Activated naive CD4-positive, alpha-beta T cell treated with anti-CD3 and anti-CD28 coated beads for 36 hours (primary cell): ENCODE measurements around the gene CNOT1. TPM values are rescaled to one million over a fixed set of nuclear protein-coding genes. Genes with fewer than 3 reads are reported as not detected.

Experiments
- CTCF ChIA-PET: fragments of 350-600 bp; sonication (Branson Sonifier 250); formaldehyde crosslinking; loops from one replicate; lab custom pipeline; 2021; ENCODE audit warnings: antibody characterized with exemption; lab: Charles Lee
- DNase-seq: peaks from one replicate; pipeline ENCODE4 v3.0.0-alpha.2; 2020
- H3K27ac Mint-ChIP-seq: one replicate; pipeline ENCODE4 v1.8.0; 2021; ENCODE audit warnings: mild to moderate bottlenecking, mixed read lengths
- H3K27me3 Mint-ChIP-seq: one replicate; pipeline ENCODE4 v1.8.0; 2021; ENCODE audit warnings: low read depth, mixed read lengths
- H3K36me3 Mint-ChIP-seq: one replicate; pipeline ENCODE4 v1.8.0; 2021; ENCODE audit warnings: low read depth, mixed read lengths
- H3K4me1 Mint-ChIP-seq: one replicate; pipeline ENCODE4 v1.8.0; 2021; ENCODE audit warnings: low read depth, mixed read lengths
- H3K4me3 Mint-ChIP-seq: one replicate; pipeline ENCODE4 v1.8.0; 2021; ENCODE audit warnings: mild to moderate bottlenecking, moderate library complexity, mixed read lengths
- H3K9me3 Mint-ChIP-seq: one replicate; pipeline ENCODE4 v1.8.0; 2021; ENCODE audit warnings: mixed read lengths
- intact Hi-C: fragments of 100-400 bp; cut with micrococcal nuclease; formaldehyde crosslinking; loops from one replicate; pipeline ENCODE4 v1.15.1; 2023
- total RNA-seq, 2 experiments: library from RNA; stranded (reverse); gene quantifications; one replicate each; pipeline ENCODE4 v1.2.3, GENCODE V29; 2021

CNOT1 gene
- total RNA-seq, 2 experiments from 2014 or later, result 283 to 287 TPM

- Mint-ChIP-seq H3K36me3 (no peaks in the 10 kb centered on the region), H3K4me3 (no peak overlapping the region), H3K27me3 (no peaks in the 10 kb centered on the region), H3K27ac (no peak overlapping the region), H3K9me3 (no peaks in the 10 kb centered on the region), H3K4me1 (peaks cover 11% of the 10 kb centered on the region)
- intact Hi-C loops, result no loop called here
- no peak for DNase-seq
- CTCF ChIA-PET, result no interaction called here
Observed at GRCh38 chr16:58503863-58504688, 125.5 kb downstream of the CNOT1 start.

DNA sequence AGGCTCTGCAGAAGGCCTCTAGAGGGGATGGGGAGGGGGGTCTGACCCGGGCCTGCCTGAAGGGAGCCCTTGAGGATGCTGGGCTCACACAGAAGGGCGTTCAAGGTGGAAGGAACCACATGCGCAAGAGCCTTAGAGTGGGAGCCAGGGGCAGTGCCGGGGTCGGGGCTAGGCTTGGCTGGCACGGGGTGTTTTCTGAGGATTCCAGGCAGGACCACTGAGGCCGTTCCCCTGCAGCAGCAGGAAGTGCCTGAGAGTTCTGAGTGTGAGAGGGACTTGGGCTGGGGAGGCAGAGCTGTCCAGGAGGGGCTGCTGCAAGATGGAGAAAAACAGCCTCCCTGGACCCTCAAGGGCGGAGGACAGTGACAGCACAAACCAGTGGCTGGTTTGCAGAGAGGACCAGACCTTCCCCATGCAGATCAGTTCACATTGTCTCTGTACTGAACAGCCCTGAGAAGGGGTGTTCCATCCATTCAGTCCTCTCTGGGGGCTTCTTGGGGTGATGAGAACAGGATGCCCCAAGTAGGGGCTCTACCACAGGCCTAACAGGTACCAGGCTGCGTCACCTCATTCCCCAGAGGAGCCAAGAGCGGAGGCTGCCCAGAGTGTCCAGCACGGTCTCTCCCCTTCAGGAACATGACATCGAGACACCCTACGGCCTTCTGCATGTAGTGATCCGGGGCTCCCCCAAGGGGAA is 126.3 kb downstream of the CNOT1 start:
- no peaks in the 10 kb centered on the region for H3K36me3 Mint-ChIP-seq

DNA sequence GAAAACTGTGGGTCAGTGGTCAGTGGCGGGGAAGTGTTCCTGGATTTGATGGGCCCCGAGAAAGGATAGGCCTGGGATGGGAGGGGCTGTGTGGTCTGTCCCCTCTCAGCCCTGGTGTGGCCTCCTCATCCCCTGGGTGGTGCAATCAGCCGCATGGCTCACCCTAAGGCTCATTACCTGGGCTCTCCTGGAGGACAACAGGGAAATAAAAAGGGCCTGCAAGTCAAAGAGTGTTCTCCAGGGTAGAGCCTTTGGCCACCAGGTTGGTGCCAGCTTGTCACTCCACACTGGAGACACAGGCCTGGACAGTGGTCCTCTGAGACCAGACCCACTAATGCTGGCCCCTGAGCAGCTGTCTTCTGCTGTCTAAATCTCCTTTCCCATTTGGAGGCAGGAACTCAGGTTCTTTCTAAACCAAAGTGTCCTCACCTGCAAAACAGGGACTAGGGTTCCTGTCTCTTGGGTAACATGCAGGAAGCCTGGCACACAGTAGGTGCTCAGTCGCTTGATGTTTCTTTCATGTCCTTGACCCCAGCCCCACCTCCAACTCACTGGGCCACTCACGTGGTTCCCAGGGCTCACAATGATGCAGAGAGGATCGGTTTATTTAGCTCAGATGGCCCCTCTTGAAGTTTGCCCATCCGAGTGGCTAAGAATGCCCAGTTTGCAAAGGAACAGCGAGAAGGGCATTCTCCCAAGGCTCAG is 127.3 kb downstream of the CNOT1 start:
- no peak for DNase-seq
- no peaks in the 10 kb centered on the region for H3K27me3 Mint-ChIP-seq
- H3K36me3 Mint-ChIP-seq, result no peaks in the 10 kb centered on the region
- no peaks in the 10 kb centered on the region for H3K9me3 Mint-ChIP-seq
- H3K4me1 Mint-ChIP-seq, result peaks cover 11% of the 10 kb centered on the region
- H3K27ac Mint-ChIP-seq, result no peak overlapping the region
- intact Hi-C loops, result no loop called here
- CTCF ChIA-PET, result interaction anchor here (0.6 to 1.8 kb wide), 4 partner anchors 12 to 449 kb away, joined by 3 to 6 read pairs (median 4); no protein-coding TSS in a partner anchor
- H3K4me3 Mint-ChIP-seq, result no peak overlapping the region

More for the DNA sequence above, 126.3 kb downstream of the CNOT1 start:
- H3K4me3 Mint-ChIP-seq, result no peak overlapping the region
- H3K27me3 Mint-ChIP-seq, result no peaks in the 10 kb centered on the region
- no peaks in the 10 kb centered on the region for H3K9me3 Mint-ChIP-seq
- CTCF ChIA-PET, result interaction anchor here (1.0 kb wide), 1 partner anchor 11 kb away, joined by 3 read pairs; no protein-coding TSS in a partner anchor
- intact Hi-C loops, result no loop called here
- H3K27ac Mint-ChIP-seq, result no peak overlapping the region
- peaks cover 11% of the 10 kb centered on the region for H3K4me1 Mint-ChIP-seq
- DNase-seq, result no peak

DNA sequence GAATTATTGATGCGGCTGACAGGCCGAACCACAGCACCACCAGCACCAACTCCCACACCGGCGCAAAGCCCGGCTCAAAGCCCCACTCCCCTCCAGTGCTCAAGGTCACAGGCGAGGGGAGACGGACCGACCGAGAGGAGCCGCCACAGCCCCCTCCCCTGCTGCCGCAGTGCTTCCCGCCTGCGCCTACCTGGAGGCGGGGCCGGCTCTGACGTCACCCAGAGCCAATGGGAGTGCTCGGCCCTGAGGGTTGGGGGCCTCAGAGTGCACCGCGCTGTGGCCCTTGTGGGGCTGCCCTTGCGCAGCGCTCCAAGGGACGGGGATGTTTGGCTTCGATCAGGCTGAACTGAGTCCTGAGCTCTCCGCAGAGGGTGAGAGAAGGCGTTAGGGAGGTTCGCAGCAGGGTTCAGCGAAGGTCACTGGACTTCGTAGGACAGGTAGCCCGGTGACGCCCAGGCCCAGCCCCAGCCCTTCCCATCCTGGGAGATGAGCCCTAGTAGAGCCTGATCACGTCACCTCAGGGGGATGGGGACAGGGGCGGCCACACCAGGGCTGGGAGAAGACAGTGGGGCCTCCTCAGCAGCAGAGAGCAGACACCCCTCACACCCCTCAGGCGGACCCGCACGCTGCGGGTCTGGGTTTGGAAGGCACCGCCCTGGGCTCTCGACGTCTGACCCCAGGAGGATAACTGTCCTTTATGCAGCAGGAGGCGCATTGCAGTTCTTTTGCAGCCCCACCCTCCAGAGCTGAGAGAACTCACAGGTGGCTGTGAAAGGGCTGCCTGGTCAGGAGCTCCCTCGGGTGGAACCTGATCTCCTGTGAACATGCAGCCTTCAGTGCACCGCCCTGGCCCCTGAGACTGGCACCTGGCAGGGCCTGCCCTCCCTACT is 128.1 kb downstream of the CNOT1 start:
- Mint-ChIP-seq H3K36me3 (no peaks in the 10 kb centered on the region), H3K27ac (no peak overlapping the region), H3K4me3 (peak overlapping the region; percentile 74), H3K9me3 (no peaks in the 10 kb centered on the region), H3K27me3 (no peaks in the 10 kb centered on the region), H3K4me1 (peaks cover 11% of the 10 kb centered on the region)
- intact Hi-C loops, result loop anchor here (2.0 kb wide), 1 partner anchor 13 kb away; the partner anchor contains the start of gene SETD6
- CTCF ChIA-PET, result interaction anchor here (1.0 to 1.8 kb wide), 3 partner anchors 11 to 255 kb away, joined by 3 to 6 read pairs (median 5); no protein-coding TSS in a partner anchor
- peak; percentile 63 for DNase-seq

- Mint-ChIP-seq H3K9me3 (no peaks in the 10 kb centered on the region), H3K4me3 (peak overlapping the region; percentile 74), H3K27ac (no peak overlapping the region), H3K36me3 (no peaks in the 10 kb centered on the region), H3K27me3 (no peaks in the 10 kb centered on the region), H3K4me1 (peaks cover 12% of the 10 kb centered on the region)
- CTCF ChIA-PET, result interaction anchor here (1.1 to 1.8 kb wide), 4 partner anchors 12 to 256 kb away, joined by 3 to 6 read pairs (median 4); no protein-coding TSS in a partner anchor
- intact Hi-C loops, result loop anchor here (2.0 kb wide), 1 partner anchor 14 kb away; the partner anchor contains the start of gene SETD6
- DNase-seq, result peak; percentile 20
Observed at GRCh38 chr16:58500430-58501241, 129.0 kb downstream of the CNOT1 start.

DNA sequence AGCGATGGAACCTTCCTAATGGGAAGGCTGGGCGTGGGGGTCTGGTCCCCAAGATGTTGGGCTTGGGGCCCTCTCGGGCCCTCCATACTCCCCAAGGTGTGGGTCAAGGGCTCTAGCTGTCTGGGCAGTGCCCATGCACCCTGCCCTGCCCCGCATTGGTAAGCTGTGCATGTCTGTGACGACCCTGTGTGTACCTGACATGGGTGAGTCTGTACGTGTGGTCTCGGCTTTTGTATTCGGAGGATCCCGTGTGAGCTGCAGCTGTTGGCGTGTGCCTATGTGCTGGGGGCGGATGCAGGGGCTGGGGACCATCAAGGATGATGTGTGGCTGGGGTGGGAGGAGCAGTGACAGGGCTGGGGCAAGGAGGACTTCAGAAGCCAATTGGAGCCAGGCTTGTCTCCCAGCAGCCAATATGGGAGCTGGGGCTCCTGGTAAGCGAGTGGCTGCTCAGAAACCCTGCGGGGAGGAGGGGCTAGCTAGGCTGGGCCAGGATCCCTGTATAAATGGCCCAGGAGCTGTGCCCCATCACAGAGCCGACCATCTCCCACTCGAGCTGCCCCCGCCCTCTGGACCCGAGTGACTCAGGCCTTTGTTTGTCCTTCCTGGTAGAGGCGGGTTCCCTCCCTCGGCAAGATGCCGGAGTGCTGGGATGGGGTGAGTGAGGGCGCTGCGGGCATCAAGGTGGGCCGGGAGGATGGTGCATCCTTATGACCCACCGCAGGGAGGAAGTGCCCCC is 129.8 kb downstream of the CNOT1 start, which contains the start of gene NDRG4:
Gene NDRG4 (plus strand): TSS at position 529 of the 737 bp plus-strand sequence. CDS start 106 bp downstream, at position 635.
- H3K4me1 Mint-ChIP-seq, result peaks cover 20% of the 10 kb centered on the region
- intact Hi-C loops, result loop anchor here (2.0 kb wide), 1 partner anchor 15 kb away; the partner anchor contains the start of gene SETD6
- CTCF ChIA-PET, result interaction anchor here (1.1 to 1.7 kb wide), 5 partner anchors 12 to 257 kb away, joined by 3 to 6 read pairs (median 4); no protein-coding TSS in a partner anchor
- H3K9me3 Mint-ChIP-seq, result no peaks in the 10 kb centered on the region
- peak; percentile 61 for DNase-seq
- no peaks in the 10 kb centered on the region for H3K27me3 Mint-ChIP-seq
- no peaks in the 10 kb centered on the region for H3K36me3 Mint-ChIP-seq
- peak within 1 kb of the TSS; percentile 74 for H3K4me3 Mint-ChIP-seq
- no peak within 1 kb of the TSS for H3K27ac Mint-ChIP-seq

GRCh38 chr16:58499092-58499511 is 130.5 kb downstream of the CNOT1 start:
- CTCF ChIA-PET, result interaction anchor here (1.1 to 1.7 kb wide), 5 partner anchors 11 to 257 kb away, joined by 3 to 6 read pairs (median 4); no protein-coding TSS in a partner anchor
- intact Hi-C loops, result no loop called here
- no peaks in the 10 kb centered on the region for H3K9me3 Mint-ChIP-seq
- H3K36me3 Mint-ChIP-seq, result no peaks in the 10 kb centered on the region
- no peak for DNase-seq
- H3K27me3 Mint-ChIP-seq, result no peaks in the 10 kb centered on the region
- H3K4me3 Mint-ChIP-seq, result no peak overlapping the region
- H3K4me1 Mint-ChIP-seq, result peaks cover 20% of the 10 kb centered on the region
- no peak overlapping the region for H3K27ac Mint-ChIP-seq

DNA sequence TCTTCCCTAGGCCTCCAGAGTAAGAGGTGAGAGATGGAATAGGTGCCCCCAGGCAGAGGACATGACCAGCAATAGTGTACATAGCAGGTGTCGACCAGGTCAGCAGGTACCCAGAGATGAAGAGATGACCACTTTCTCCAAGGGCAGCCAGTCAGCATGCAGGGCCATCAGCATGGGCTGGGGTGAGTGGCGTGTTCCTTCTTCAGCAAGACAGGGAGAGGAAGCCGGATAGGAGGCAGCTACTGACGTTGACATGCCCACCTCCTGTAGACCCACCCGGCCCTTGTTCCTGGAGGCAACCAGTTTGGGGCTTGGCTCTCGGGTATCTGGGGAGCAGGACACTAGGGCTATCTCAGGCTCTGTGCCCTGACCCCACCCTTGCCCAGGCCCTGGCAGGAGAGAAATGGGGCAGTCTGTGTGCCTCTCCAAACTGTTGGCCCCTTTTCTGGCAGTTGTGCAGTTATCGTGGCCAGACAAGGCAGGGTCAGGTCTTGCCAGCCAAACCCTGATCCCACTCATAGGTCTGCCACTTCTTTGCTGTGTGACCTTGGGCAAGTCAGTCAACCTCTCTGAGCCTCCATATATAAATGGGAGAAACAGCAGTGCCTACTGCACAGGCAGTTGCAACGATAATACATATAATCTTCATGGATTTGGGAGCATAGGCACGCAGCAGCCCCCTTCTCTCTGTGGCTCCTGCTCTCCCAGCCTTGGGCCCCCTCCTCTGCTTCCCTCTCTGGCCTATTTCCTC is 131.1 kb downstream of the CNOT1 start:
- no peaks in the 10 kb centered on the region for H3K36me3 Mint-ChIP-seq
- intact Hi-C loops, result no loop called here
- H3K27ac Mint-ChIP-seq, result no peak overlapping the region
- H3K4me3 Mint-ChIP-seq, result no peak overlapping the region
- H3K9me3 Mint-ChIP-seq, result no peaks in the 10 kb centered on the region
- H3K27me3 Mint-ChIP-seq, result no peaks in the 10 kb centered on the region
- no peak for DNase-seq
- peaks cover 20% of the 10 kb centered on the region for H3K4me1 Mint-ChIP-seq
- CTCF ChIA-PET, result interaction anchor here (1.6 to 1.7 kb wide), 2 partner anchors 11 to 162 kb away, joined by 3 to 4 read pairs; no protein-coding TSS in a partner anchor

DNA sequence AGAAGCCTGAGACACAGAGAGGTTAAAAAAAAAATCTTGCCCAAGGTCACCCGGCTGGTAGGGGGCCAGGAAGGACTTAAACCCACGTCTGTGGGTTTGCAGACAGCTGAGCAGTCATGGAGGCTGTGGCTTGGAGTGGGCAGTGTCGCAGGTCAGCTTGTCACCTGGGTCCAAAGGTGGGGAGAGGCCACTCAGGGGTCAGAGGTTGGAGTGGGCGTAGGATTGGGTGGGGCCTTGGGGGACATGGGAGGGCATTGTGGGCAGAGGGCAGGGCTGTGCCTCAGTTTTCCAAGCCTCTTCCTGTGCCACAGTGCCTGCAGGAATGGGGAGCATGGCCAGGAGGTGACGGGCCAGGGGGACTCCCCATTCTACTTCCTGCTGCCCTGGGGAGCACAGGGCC is 131.7 kb downstream of the CNOT1 start:
- peaks cover 20% of the 10 kb centered on the region for H3K4me1 Mint-ChIP-seq
- CTCF ChIA-PET, result interaction anchor here (0.6 kb wide), 1 partner anchor 54 kb away, joined by 3 read pairs; no protein-coding TSS in a partner anchor
- H3K27ac Mint-ChIP-seq, result no peak overlapping the region
- no peaks in the 10 kb centered on the region for H3K9me3 Mint-ChIP-seq
- no peak overlapping the region for H3K4me3 Mint-ChIP-seq
- no peaks in the 10 kb centered on the region for H3K27me3 Mint-ChIP-seq
- DNase-seq, result no peak
- intact Hi-C loops, result no loop called here
- H3K36me3 Mint-ChIP-seq, result no peaks in the 10 kb centered on the region
